ENCODE results near the gene CACNA1S. TPM values are rescaled to one million over a fixed set of nuclear protein-coding genes. Genes with fewer than 3 reads are reported as not detected.

Gene CACNA1S
- polyA plus RNA-seq, 1 of the 3 experiments (the other 2 are of a cell fraction): not detected

DNA sequence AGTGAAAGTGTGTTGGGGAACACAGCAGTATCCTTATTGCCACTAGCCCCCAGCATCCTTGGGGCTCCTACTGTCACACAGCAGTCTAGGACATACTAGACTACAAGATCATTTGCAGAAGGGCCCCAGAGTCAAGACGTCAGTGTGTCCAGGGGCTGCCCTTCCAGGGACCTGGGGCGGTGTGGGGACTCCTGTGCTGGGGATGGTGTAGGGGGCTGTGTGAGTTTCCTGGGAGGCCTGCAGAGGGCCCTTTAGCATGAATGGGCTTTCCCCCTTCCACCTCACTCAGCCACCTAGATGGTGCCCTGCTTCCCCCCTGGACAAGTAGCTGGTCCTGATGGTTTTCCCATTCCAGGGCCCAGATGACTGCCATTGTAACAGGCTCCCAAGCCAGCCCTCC, 71.2 kb downstream of the CACNA1S start:
- no peak for TF ChIP-seq NRF1 (IDR thresholded peaks at IDR 0.05; ENCODE audit: low read depth, low read length)
- no peak for TF ChIP-seq EP300 (IDR thresholded peaks at IDR 0.05; ENCODE audit: borderline replicate concordance in 1 of 2, low read depth in 1 of 2, low read length in 1 of 2)
- TF ChIP-seq, protein P1, sequence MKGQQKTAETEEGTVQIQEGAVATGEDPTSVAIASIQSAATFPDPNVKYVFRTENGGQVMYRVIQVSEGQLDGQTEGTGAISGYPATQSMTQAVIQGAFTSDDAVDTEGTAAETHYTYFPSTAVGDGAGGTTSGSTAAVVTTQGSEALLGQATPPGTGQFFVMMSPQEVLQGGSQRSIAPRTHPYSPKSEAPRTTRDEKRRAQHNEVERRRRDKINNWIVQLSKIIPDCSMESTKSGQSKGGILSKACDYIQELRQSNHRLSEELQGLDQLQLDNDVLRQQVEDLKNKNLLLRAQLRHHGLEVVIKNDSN (IDR thresholded peaks at IDR 0.05; ENCODE audit: borderline replicate concordance, low read depth): no peak
- no peak for TF ChIP-seq FOXM1 (IDR thresholded peaks at IDR 0.05; ENCODE audit: low read depth)
- TF ChIP-seq, protein P2, sequence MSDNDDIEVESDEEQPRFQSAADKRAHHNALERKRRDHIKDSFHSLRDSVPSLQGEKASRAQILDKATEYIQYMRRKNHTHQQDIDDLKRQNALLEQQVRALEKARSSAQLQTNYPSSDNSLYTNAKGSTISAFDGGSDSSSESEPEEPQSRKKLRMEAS (IDR thresholded peaks at IDR 0.05; ENCODE audit: low read depth): no peak
- no peak for TF ChIP-seq JUND (IDR thresholded peaks at IDR 0.05)
- TF ChIP-seq EZH2phosphoT487 (IDR thresholded peaks at IDR 0.05; ENCODE audit: borderline replicate concordance, low read depth): no peak
- TF ChIP-seq POLR2AphosphoS5 (IDR thresholded peaks at IDR 0.05; ENCODE audit: low read depth, low read length): no peak
- TF ChIP-seq, protein P3, sequence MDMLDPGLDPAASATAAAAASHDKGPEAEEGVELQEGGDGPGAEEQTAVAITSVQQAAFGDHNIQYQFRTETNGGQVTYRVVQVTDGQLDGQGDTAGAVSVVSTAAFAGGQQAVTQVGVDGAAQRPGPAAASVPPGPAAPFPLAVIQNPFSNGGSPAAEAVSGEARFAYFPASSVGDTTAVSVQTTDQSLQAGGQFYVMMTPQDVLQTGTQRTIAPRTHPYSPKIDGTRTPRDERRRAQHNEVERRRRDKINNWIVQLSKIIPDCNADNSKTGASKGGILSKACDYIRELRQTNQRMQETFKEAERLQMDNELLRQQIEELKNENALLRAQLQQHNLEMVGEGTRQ (IDR thresholded peaks at IDR 0.05; ENCODE audit: borderline replicate concordance, low read depth, low read length): no peak
- no peak for TF ChIP-seq RFX5 (IDR thresholded peaks at IDR 0.05; ENCODE audit: low read length)
- TF ChIP-seq, protein P4, sequence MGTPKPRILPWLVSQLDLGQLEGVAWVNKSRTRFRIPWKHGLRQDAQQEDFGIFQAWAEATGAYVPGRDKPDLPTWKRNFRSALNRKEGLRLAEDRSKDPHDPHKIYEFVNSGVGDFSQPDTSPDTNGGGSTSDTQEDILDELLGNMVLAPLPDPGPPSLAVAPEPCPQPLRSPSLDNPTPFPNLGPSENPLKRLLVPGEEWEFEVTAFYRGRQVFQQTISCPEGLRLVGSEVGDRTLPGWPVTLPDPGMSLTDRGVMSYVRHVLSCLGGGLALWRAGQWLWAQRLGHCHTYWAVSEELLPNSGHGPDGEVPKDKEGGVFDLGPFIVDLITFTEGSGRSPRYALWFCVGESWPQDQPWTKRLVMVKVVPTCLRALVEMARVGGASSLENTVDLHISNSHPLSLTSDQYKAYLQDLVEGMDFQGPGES (IDR thresholded peaks at IDR 0.05; ENCODE audit: low read depth, low read length): no peak
- no peak for TF ChIP-seq TAF1 (IDR thresholded peaks at IDR 0.05; ENCODE audit: borderline replicate concordance, low read depth, low read length)
- no peak for TF ChIP-seq RAD21 (IDR thresholded peaks at IDR 0.05; ENCODE audit: low read length)
- no peak for TF ChIP-seq RCOR1 (IDR thresholded peaks at IDR 0.05; ENCODE audit: low read length)
- TF ChIP-seq MEF2A (IDR thresholded peaks at IDR 0.05; ENCODE audit: borderline replicate concordance, low read depth): no peak
- TF ChIP-seq GATA2 (CRISPR knock-in tag; IDR thresholded peaks at IDR 0.05): no peak
- TF ChIP-seq MXI1 (IDR thresholded peaks at IDR 0.05; ENCODE audit: low read depth, low read length): no peak
- no peak for TF ChIP-seq YY1 (IDR thresholded peaks at IDR 0.05; ENCODE audit: low read depth)
- no peak for TF ChIP-seq SIN3A (IDR thresholded peaks at IDR 0.05; ENCODE audit: borderline replicate concordance, low read depth, low read length)
- TF ChIP-seq TEAD4 (IDR thresholded peaks at IDR 0.05; ENCODE audit: borderline replicate concordance, insufficient read depth): no peak
- Histone ChIP-seq H3F3A (replicated peaks; ENCODE audit: insufficient read depth) (no peaks in the 10 kb centered on the region), H3K79me2 (ENCODE audit: insufficient read depth) (no peaks in the 10 kb centered on the region), H3K27me3 (ENCODE audit: insufficient read depth) (peaks cover 21% of the 10 kb centered on the region), H3K27ac (ENCODE audit: low read depth in 2 of 2, low read length in 1 of 2) (no peak overlapping the region), H3K4me2 (no peak overlapping the region), H3K4me3 (ENCODE audit: low read depth in 2 of 2, low read length in 1 of 2) (no peak overlapping the region), H3K9me2 (no peaks in the 10 kb centered on the region), H3K36me3 (replicated peaks in 1 of 2; ENCODE audit: control insufficient read depth in 1 of 2, insufficient read depth in 2 of 2, low read length in 1 of 2) (no peaks in the 10 kb centered on the region), H2AFZ (ENCODE audit: low read depth) (no peak overlapping the region), H4K20me1 (ENCODE audit: insufficient read depth) (no peaks in the 10 kb centered on the region), H3K9me3 (no peaks in the 10 kb centered on the region), H3K9ac (no peak overlapping the region), H3K4me1 (ENCODE audit: control insufficient read depth in 1 of 2, insufficient read depth in 2 of 2, low read depth in 1 of 2, low read length in 1 of 2) (peaks cover 0 to 7% of the 10 kb centered on the region in 2 experiments; a peak in 1 of 4 replicates)
- ChIA-PET POLR2A (no interaction called here), CTCF (interaction anchor here (0.7 to 21.0 kb wide), 11 partner anchors 10 to 482 kb away, joined by 3 to 277 read pairs (median 5); partner anchors contain the start of gene KIF21B)
- 100% methylated on average over 1 of the region's 2 CpGs for WGBS (ENCODE audit: low lambda C conversion rate)
- DNase-seq: no peak

All from SK-N-SH (cell line).